Measurements from ENCODE around the gene SIK3.

GRCh38 chr11:116836632-116836991, 261.6 kb downstream of the SIK3 start:
- TF ChIP-seq, protein P1, sequence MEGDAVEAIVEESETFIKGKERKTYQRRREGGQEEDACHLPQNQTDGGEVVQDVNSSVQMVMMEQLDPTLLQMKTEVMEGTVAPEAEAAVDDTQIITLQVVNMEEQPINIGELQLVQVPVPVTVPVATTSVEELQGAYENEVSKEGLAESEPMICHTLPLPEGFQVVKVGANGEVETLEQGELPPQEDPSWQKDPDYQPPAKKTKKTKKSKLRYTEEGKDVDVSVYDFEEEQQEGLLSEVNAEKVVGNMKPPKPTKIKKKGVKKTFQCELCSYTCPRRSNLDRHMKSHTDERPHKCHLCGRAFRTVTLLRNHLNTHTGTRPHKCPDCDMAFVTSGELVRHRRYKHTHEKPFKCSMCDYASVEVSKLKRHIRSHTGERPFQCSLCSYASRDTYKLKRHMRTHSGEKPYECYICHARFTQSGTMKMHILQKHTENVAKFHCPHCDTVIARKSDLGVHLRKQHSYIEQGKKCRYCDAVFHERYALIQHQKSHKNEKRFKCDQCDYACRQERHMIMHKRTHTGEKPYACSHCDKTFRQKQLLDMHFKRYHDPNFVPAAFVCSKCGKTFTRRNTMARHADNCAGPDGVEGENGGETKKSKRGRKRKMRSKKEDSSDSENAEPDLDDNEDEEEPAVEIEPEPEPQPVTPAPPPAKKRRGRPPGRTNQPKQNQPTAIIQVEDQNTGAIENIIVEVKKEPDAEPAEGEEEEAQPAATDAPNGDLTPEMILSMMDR (IDR thresholded peaks at IDR 0.05), result no peak
- TF ChIP-seq POLR2AphosphoS5 (IDR thresholded peaks at IDR 0.05) (no peak), POLR2A (IDR thresholded peaks at IDR 0.05) (no peak), EP300 (IDR thresholded peaks at IDR 0.05) (no peak)

Data from gastroesophageal sphincter (tissue), 3 donors.